HG03520 (cell line): ENCODE results near the gene TTC7B.

Experiments
- ATAC-seq: cut with Tn5 transposase; IDR thresholded peaks from one replicate; pipeline ENCODE4 v1.9.1; 2021; ENCODE audit warnings: mild to moderate bottlenecking, moderate library complexity; ENCODE audit not compliant: unreplicated experiment

Gene TTC7B

GRCh38 chr14:90651271-90651804, 164.9 kb downstream of the TTC7B start:
- no peak for ATAC-seq

GRCh38 chr14:90649557-90650135, 166.6 kb downstream of the TTC7B start:
- no peak for ATAC-seq

- ATAC-seq: no peak
Measured at GRCh38 chr14:90649083-90649482, 167.1 kb downstream of the TTC7B start.

- no peak for ATAC-seq
Measured at GRCh38 chr14:90648421-90648820, 167.8 kb downstream of the TTC7B start.

- no peak for ATAC-seq
Measured at GRCh38 chr14:90647473-90648005, 168.7 kb downstream of the TTC7B start.

GRCh38 chr14:90645842-90646443, 170.3 kb downstream of the TTC7B start:
- ATAC-seq: no peak

- no peak for ATAC-seq
Measured at GRCh38 chr14:90644882-90645281, 171.3 kb downstream of the TTC7B start.

- ATAC-seq: no peak
Measured at GRCh38 chr14:90643982-90644670, 172.1 kb downstream of the TTC7B start.

- ATAC-seq: no peak
Measured at GRCh38 chr14:90642244-90642717, 173.9 kb downstream of the TTC7B start.

GRCh38 chr14:90641615-90642243, 174.5 kb downstream of the TTC7B start:
- no peak for ATAC-seq

GRCh38 chr14:90641168-90641567, 175.1 kb downstream of the TTC7B start:
- no peak for ATAC-seq

GRCh38 chr14:90639641-90640040, 176.6 kb downstream of the TTC7B start:
- no peak for ATAC-seq

- ATAC-seq: no peak
Measured at GRCh38 chr14:90632871-90633270, 183.4 kb downstream of the TTC7B start.

GRCh38 chr14:90632451-90632850, 183.8 kb downstream of the TTC7B start:
- ATAC-seq: no peak

GRCh38 chr14:90630171-90630806, 185.9 kb downstream of the TTC7B start:
- ATAC-seq: no peak

GRCh38 chr14:90629471-90629870, 186.8 kb downstream of the TTC7B start:
- ATAC-seq: no peak

- no peak for ATAC-seq
Measured at GRCh38 chr14:90628825-90629224, 187.4 kb downstream of the TTC7B start.

- ATAC-seq: no peak
Measured at GRCh38 chr14:90627478-90627877, 188.8 kb downstream of the TTC7B start.

GRCh38 chr14:90626550-90626949, 189.7 kb downstream of the TTC7B start:
- ATAC-seq: no peak

GRCh38 chr14:90625445-90625844, 190.8 kb downstream of the TTC7B start:
- ATAC-seq: no peak
